Retinal pigment epithelial cell (primary cell): ENCODE data around the gene ZNF775.

Experiments used
- DNase-seq: peaks from one replicate; pipeline ENCODE4 v3.0.0-alpha.2; 2010; ENCODE audit warnings: low read depth
- H3K4me3 ChIP-seq: 2 replicates; pipeline ENCODE4 v1.5.1; 2011; ENCODE audit warnings: mild to moderate bottlenecking, low read length, control low read depth, moderate library complexity
- CTCF ChIP-seq: conservative IDR thresholded peaks from 2 replicates; pipeline ENCODE4 v1.5.1; 2011; ENCODE audit warnings: low read depth, low read length, control low read depth, inconsistent platforms

ZNF775 gene

GRCh38 chr7:150417863-150418262 is 38.7 kb downstream of the ZNF775 start:
- DNase-seq: no peak
- no peak overlapping the region for H3K4me3 ChIP-seq
- TF ChIP-seq CTCF: no peak

GRCh38 chr7:150420242-150420641 is 41.1 kb downstream of the ZNF775 start:
- no peak for DNase-seq
- no peak overlapping the region for H3K4me3 ChIP-seq

GRCh38 chr7:150420987-150421674 is 42.0 kb downstream of the ZNF775 start:
- H3K4me3 ChIP-seq: no peak overlapping the region
- TF ChIP-seq CTCF: peak; percentile 81
- DNase-seq: peak; percentile 13

More at GRCh38 chr7:150420242-150420641, 41.1 kb downstream of the ZNF775 start:
- no peak for TF ChIP-seq CTCF

- H3K4me3 ChIP-seq: no peak overlapping the region
- no peak for TF ChIP-seq CTCF
- DNase-seq: no peak
These were observed 42.7 kb downstream of the ZNF775 start for GRCh38 chr7:150421831-150422230.

GRCh38 chr7:150425670-150426069 is 46.5 kb downstream of the ZNF775 start:
- no peak for TF ChIP-seq CTCF
- no peak overlapping the region for H3K4me3 ChIP-seq
- no peak for DNase-seq

GRCh38 chr7:150428671-150429451 is 49.7 kb downstream of the ZNF775 start:
- no peak overlapping the region for H3K4me3 ChIP-seq
- TF ChIP-seq CTCF: no peak
- no peak for DNase-seq

GRCh38 chr7:150429699-150430098 is 50.6 kb downstream of the ZNF775 start:
- DNase-seq: no peak
- no peak for TF ChIP-seq CTCF
- H3K4me3 ChIP-seq: no peak overlapping the region
